Measurements from ENCODE around the gene PHYKPL. TPM values are rescaled to one million over a fixed set of nuclear protein-coding genes. Genes with fewer than 3 reads are reported as not detected.

The PHYKPL gene
- total RNA-seq, 1 experiment from 2014 or later: 43.2 TPM

- no peaks in the 10 kb centered on the region for H3K4me1 ChIP-seq (ENCODE audit: control insufficient read depth, insufficient read depth, low read length)
- H3K36me3 ChIP-seq (ENCODE audit: control insufficient read depth, insufficient read depth, low read length): no peaks in the 10 kb centered on the region
- H3K27me3 ChIP-seq (ENCODE audit: control insufficient read depth, insufficient read depth, low read length): no peaks in the 10 kb centered on the region
- H3K27ac ChIP-seq (ENCODE audit: low read length): no peak overlapping the region
- ChIA-PET CTCF (no interaction called here), POLR2A (no interaction called here)
- H3K4me3 ChIP-seq (ENCODE audit: low read depth in 2 of 2, low read length in 2 of 2): no peak overlapping the region
- ATAC-seq: no peak
- no TSS peak for BruUV-seq (replicated peaks)
- no peak for DNase-seq (ENCODE audit: low read depth, low spot score)
- intact Hi-C loops (cut with micrococcal nuclease; ENCODE audit: unreplicated experiment): no loop called here
- in situ Hi-C loops (cut with HindIII; ENCODE audit: low pct_unique_long_range_greater_than_20kb, low sequenced_read_pairs): no loop called here
- no peak for TF ChIP-seq REST (IDR thresholded peaks at IDR 0.05; ENCODE audit: insufficient read depth in 1 of 2, low read depth in 2 of 2, low read length in 1 of 2)
- no peak for TF ChIP-seq TCF7L2 (IDR thresholded peaks at IDR 0.05; ENCODE audit: low read depth, low read length)
- TF ChIP-seq, protein P1, sequence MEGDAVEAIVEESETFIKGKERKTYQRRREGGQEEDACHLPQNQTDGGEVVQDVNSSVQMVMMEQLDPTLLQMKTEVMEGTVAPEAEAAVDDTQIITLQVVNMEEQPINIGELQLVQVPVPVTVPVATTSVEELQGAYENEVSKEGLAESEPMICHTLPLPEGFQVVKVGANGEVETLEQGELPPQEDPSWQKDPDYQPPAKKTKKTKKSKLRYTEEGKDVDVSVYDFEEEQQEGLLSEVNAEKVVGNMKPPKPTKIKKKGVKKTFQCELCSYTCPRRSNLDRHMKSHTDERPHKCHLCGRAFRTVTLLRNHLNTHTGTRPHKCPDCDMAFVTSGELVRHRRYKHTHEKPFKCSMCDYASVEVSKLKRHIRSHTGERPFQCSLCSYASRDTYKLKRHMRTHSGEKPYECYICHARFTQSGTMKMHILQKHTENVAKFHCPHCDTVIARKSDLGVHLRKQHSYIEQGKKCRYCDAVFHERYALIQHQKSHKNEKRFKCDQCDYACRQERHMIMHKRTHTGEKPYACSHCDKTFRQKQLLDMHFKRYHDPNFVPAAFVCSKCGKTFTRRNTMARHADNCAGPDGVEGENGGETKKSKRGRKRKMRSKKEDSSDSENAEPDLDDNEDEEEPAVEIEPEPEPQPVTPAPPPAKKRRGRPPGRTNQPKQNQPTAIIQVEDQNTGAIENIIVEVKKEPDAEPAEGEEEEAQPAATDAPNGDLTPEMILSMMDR (IDR thresholded peaks at IDR 0.05): no peak
- no peak for TF ChIP-seq POLR2AphosphoS5 (IDR thresholded peaks at IDR 0.05; ENCODE audit: low read depth, low read length)
- no peak for TF ChIP-seq SIN3A (IDR thresholded peaks at IDR 0.05; ENCODE audit: borderline replicate concordance, insufficient read depth, low read depth, low read length)
- H3K9me3 ChIP-seq (ENCODE audit: control insufficient read depth, insufficient read depth, low read depth, low read length): no peaks in the 10 kb centered on the region
Measured at GRCh38 chr5:178244576-178244975, 12.0 kb upstream of the PHYKPL start.

DNA sequence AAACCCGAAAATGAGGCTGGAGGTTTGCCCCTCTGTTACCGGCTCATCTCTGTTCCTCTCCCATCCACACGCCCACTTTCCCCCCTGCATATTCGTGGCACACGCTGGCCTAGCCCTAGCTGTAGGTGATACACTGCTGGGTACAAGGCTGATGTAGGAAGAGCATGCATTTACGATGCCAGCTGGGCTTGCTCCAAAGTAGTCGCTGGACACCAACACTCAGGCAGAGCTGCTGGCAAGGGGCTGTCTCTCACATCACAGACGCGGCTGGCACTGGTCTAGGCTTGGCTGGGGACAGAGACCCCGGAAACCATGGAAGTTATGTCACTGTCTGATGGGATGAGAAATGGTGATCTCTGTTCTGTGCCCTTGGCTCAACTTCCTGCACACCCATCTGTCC is 9.8 kb upstream of the PHYKPL start:
- ChIA-PET CTCF (no interaction called here), POLR2A (no interaction called here)
- ATAC-seq (no peak), DNase-seq (ENCODE audit: low read depth, low spot score) (no peak)
- in situ Hi-C loops (cut with HindIII; ENCODE audit: low pct_unique_long_range_greater_than_20kb, low sequenced_read_pairs): no loop called here
- TF ChIP-seq, protein P1 (IDR thresholded peaks at IDR 0.05): no peak
- no peak for TF ChIP-seq POLR2AphosphoS5 (IDR thresholded peaks at IDR 0.05; ENCODE audit: low read depth, low read length)
- TF ChIP-seq REST (IDR thresholded peaks at IDR 0.05; ENCODE audit: insufficient read depth in 1 of 2, low read depth in 2 of 2, low read length in 1 of 2): no peak
- no peak for TF ChIP-seq TCF7L2 (IDR thresholded peaks at IDR 0.05; ENCODE audit: low read depth, low read length)
- TF ChIP-seq SIN3A (IDR thresholded peaks at IDR 0.05; ENCODE audit: borderline replicate concordance, insufficient read depth, low read depth, low read length): no peak
- Histone ChIP-seq H3K9me3 (ENCODE audit: control insufficient read depth, insufficient read depth, low read depth, low read length) (no peaks in the 10 kb centered on the region), H3K4me1 (ENCODE audit: control insufficient read depth, insufficient read depth, low read length) (no peaks in the 10 kb centered on the region), H3K27me3 (ENCODE audit: control insufficient read depth, insufficient read depth, low read length) (no peaks in the 10 kb centered on the region), H3K4me3 (ENCODE audit: low read depth in 2 of 2, low read length in 2 of 2) (no peak overlapping the region), H3K36me3 (ENCODE audit: control insufficient read depth, insufficient read depth, low read length) (no peaks in the 10 kb centered on the region), H3K27ac (ENCODE audit: low read length) (no peak overlapping the region)
- BruUV-seq (replicated peaks): no TSS peak
- intact Hi-C loops (cut with micrococcal nuclease; ENCODE audit: unreplicated experiment): no loop called here
